Left kidney (tissue), 2 donors: ENCODE results near the gene POLE. TPM values are rescaled to one million over a fixed set of nuclear protein-coding genes. Genes with fewer than 3 reads are reported as not detected.
"Not testable (repeated sequence)": the region's sequence is repeated elsewhere in the genome, so short reads cannot be mapped to it uniquely, and the experiment has no call there.

Experiments used
- DNase-seq: peaks from one replicate; pipeline ENCODE4 v3.0.0-alpha.2; 2013
- polyA plus RNA-seq: library from polyadenylated mRNA; unstranded; fragments of 120-200 nt; gene quantifications from one replicate; pipeline ENCODE4 v1.2.1, GENCODE V29; 2013; ENCODE audit not compliant: insufficient read length

Gene POLE
- polyA plus RNA-seq, 1 donor: 78.9 TPM

GRCh38 chr12:132719141-132719953, 32.2 kb upstream of the POLE start:
- no peak for DNase-seq

GRCh38 chr12:132718644-132719043, 31.5 kb upstream of the POLE start:
- DNase-seq: no peak

GRCh38 chr12:132717531-132718387, 30.6 kb upstream of the POLE start:
- DNase-seq: no peak

- DNase-seq: no peak
Observed at GRCh38 chr12:132717011-132717410, 29.9 kb upstream of the POLE start.

- DNase-seq: no peak
Observed at GRCh38 chr12:132716356-132716755, 29.2 kb upstream of the POLE start.

GRCh38 chr12:132715874-132716273, 28.7 kb upstream of the POLE start:
- no peak for DNase-seq

- DNase-seq: no peak
Observed at GRCh38 chr12:132713123-132713522, 26.0 kb upstream of the POLE start.

GRCh38 chr12:132711080-132711843, 24.1 kb upstream of the POLE start:
- no peak for DNase-seq

GRCh38 chr12:132710405-132711079, 23.4 kb upstream of the POLE start, which contains the start of gene PGAM5:
Gene PGAM5, plus strand, starts transcription at chr12:132710842. Its CDS starts 35 bp downstream, at chr12:132710877.
- peak; percentile 77 for DNase-seq

GRCh38 chr12:132710043-132710404, 22.9 kb upstream of the POLE start:
- no peak for DNase-seq

- DNase-seq: no peak
Observed at GRCh38 chr12:132708150-132708549, 21.0 kb upstream of the POLE start.

GRCh38 chr12:132707241-132707640, 20.1 kb upstream of the POLE start:
- no peak for DNase-seq

- DNase-seq: no peak
Observed at GRCh38 chr12:132703641-132704040, 16.5 kb upstream of the POLE start.

- DNase-seq: no peak
Observed at GRCh38 chr12:132702640-132703039, 15.5 kb upstream of the POLE start.

- no peak for DNase-seq
Observed at GRCh38 chr12:132700212-132700822, 13.2 kb upstream of the POLE start.

- DNase-seq: no peak
Observed at GRCh38 chr12:132698341-132698740, 11.2 kb upstream of the POLE start.

- no peak for DNase-seq
Observed at GRCh38 chr12:132695431-132695830, 8.3 kb upstream of the POLE start.

- DNase-seq: not testable (repeated sequence)
Observed at GRCh38 chr12:132694888-132695287, 7.7 kb upstream of the POLE start.

- DNase-seq: not testable (repeated sequence)
Observed at GRCh38 chr12:132692030-132692429, 4.9 kb upstream of the POLE start.

- DNase-seq: no peak
Observed at GRCh38 chr12:132690112-132690511, 3.0 kb upstream of the POLE start.

- no peak for DNase-seq
Observed at GRCh38 chr12:132689227-132689626, 2.1 kb upstream of the POLE start.
